Measurements from ENCODE around the gene IGFBP1.

IGFBP1 gene

DNA sequence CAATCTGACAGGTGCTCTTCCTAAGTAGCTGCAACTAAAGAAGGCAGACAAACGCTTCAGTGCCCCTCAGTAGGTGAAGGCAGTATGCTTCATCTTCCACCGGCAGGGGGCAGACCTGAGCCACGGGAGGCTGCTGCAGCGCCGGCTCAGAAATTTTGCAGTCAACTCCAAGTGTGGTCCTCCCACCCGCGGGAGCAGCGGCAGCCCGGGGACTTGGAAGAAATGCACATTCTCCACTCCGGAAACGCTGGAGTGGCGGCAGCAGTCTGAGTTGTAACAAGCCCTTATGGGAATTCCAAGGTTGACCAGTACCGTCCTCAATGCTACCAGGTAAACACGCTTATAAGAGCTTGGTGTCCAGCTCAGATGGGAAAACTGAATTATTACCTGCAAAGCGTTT, 29.4 kb downstream of the IGFBP1 start:
- H3K4me1 ChIP-seq (ENCODE audit: control insufficient read depth, insufficient read depth, low read length), result peaks cover 9% of the 10 kb centered on the region
- H3K4me3 ChIP-seq (ENCODE audit: low read length), result no peak overlapping the region
- H3K27me3 ChIP-seq (ENCODE audit: control insufficient read depth, insufficient read depth, low read length), result peaks cover 41% of the 10 kb centered on the region
- H3K9me3 ChIP-seq (ENCODE audit: control insufficient read depth, low read length), result no peaks in the 10 kb centered on the region
- H3K9ac ChIP-seq (ENCODE audit: low read length), result no peak overlapping the region
- no peaks in the 10 kb centered on the region for H3K36me3 ChIP-seq (ENCODE audit: control insufficient read depth, insufficient read depth, low read length)

DNA sequence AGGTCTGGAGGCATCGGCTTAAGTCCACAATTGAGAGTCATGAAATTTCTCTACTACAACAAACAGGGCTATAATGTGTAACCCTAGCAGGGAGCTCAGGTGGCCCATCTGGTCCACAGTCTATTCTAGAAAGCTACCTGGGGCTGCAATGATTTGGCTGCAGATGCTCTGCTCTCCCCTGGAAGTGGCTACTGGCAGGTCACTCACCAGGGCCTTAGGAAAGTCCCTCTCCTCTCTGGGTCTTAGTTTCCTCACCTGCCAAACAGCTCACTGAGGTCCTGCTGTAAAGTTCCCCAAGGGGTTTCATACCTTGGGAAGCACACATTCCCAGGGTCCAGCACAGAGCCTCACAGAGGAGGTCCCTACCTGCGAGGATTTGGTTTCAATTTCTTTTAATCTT, 30.3 kb downstream of the IGFBP1 start:
- Histone ChIP-seq H3K9me3 (ENCODE audit: control insufficient read depth, low read length) (no peaks in the 10 kb centered on the region), H3K4me1 (ENCODE audit: control insufficient read depth, insufficient read depth, low read length) (peaks cover 10% of the 10 kb centered on the region), H3K4me3 (ENCODE audit: low read length) (no peak overlapping the region), H3K36me3 (ENCODE audit: control insufficient read depth, insufficient read depth, low read length) (no peaks in the 10 kb centered on the region), H3K9ac (ENCODE audit: low read length) (no peak overlapping the region), H3K27me3 (ENCODE audit: control insufficient read depth, insufficient read depth, low read length) (peaks cover 47% of the 10 kb centered on the region)

DNA sequence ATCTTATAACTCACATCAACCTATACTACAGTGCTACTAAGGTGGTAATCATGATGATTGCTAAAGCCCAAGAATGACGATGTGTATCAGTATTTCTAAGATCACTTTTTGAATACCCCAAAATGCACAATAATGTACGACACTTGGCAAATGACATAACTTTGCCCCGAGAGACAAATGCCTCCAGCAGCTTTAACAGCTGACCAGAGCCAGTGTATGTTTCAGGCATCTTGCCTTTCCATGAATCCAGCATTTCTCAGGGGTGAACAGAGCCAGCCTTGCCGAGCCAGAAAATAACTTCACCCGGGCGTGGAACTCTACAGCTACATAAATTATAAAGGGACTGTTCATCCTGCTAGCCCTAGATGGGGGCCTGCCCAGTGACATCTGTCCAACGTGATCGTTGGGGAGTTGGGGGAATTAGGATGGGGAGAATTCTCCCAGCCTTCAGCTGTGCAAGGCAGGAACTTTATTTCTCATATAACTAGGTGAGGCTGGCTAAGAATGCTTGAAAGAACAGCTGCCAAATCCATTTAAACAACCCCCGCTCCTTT, 31.0 kb downstream of the IGFBP1 start:
- no peak overlapping the region for H3K9ac ChIP-seq (ENCODE audit: low read length)
- H3K9me3 ChIP-seq (ENCODE audit: control insufficient read depth, low read length), result no peaks in the 10 kb centered on the region
- H3K27me3 ChIP-seq (ENCODE audit: control insufficient read depth, insufficient read depth, low read length), result peaks cover 47% of the 10 kb centered on the region
- no peak overlapping the region for H3K4me3 ChIP-seq (ENCODE audit: low read length)
- H3K4me1 ChIP-seq (ENCODE audit: control insufficient read depth, insufficient read depth, low read length), result peaks cover 10% of the 10 kb centered on the region
- H3K36me3 ChIP-seq (ENCODE audit: control insufficient read depth, insufficient read depth, low read length), result no peaks in the 10 kb centered on the region

DNA sequence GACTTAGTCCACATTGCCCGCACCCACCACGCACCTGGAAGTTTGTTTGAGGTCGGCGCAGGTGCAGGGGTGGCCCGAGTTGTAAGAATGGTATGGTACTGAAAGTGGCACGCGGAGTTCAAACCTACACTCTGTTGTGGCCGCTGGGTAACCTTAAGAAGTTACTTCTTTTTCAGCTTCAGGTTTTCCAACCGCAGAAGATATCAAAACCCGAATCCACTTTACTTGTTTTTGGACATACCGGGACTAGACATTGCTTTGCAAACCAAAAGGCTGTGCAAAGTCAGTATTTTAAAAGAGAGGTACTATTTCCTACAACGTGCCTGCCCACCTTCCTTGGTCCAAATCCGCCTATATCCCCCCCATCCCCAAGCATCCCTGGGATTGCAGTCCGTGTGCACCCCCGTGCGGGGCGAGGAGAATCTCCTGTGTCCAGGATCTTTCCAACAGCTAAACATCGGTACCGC, 31.7 kb downstream of the IGFBP1 start:
- Histone ChIP-seq H3K36me3 (ENCODE audit: control insufficient read depth, insufficient read depth, low read length) (no peaks in the 10 kb centered on the region), H3K27me3 (ENCODE audit: control insufficient read depth, insufficient read depth, low read length) (peaks cover 47% of the 10 kb centered on the region), H3K9ac (ENCODE audit: low read length) (no peak overlapping the region), H3K4me3 (ENCODE audit: low read length) (no peak overlapping the region), H3K4me1 (ENCODE audit: control insufficient read depth, insufficient read depth, low read length) (peaks cover 10% of the 10 kb centered on the region), H3K9me3 (ENCODE audit: control insufficient read depth, low read length) (no peaks in the 10 kb centered on the region)

GRCh38 chr7:45920502-45921380, 32.5 kb downstream of the IGFBP1 start, which contains the start of gene IGFBP3:
IGFBP3 (minus strand) TSS chr7:45921272; CDS start chr7:45921140, 132 bp downstream.
- H3K9me3 ChIP-seq (ENCODE audit: control insufficient read depth, low read length), result no peaks in the 10 kb centered on the region
- peaks cover 10% of the 10 kb centered on the region for H3K4me1 ChIP-seq (ENCODE audit: control insufficient read depth, insufficient read depth, low read length)
- no peak within 1 kb of the TSS for H3K4me3 ChIP-seq (ENCODE audit: low read length)
- H3K9ac ChIP-seq (ENCODE audit: low read length), result no peak within 1 kb of the TSS
- H3K27me3 ChIP-seq (ENCODE audit: control insufficient read depth, insufficient read depth, low read length), result peaks cover 47% of the 10 kb centered on the region
- no peaks in the 10 kb centered on the region for H3K36me3 ChIP-seq (ENCODE audit: control insufficient read depth, insufficient read depth, low read length)

GRCh38 chr7:45921381-45921698, 33.1 kb downstream of the IGFBP1 start:
- H3K27me3 ChIP-seq (ENCODE audit: control insufficient read depth, insufficient read depth, low read length), result peaks cover 47% of the 10 kb centered on the region
- H3K9ac ChIP-seq (ENCODE audit: low read length), result no peak overlapping the region
- H3K36me3 ChIP-seq (ENCODE audit: control insufficient read depth, insufficient read depth, low read length), result no peaks in the 10 kb centered on the region
- H3K9me3 ChIP-seq (ENCODE audit: control insufficient read depth, low read length), result no peaks in the 10 kb centered on the region
- H3K4me1 ChIP-seq (ENCODE audit: control insufficient read depth, insufficient read depth, low read length), result peaks cover 10% of the 10 kb centered on the region
- H3K4me3 ChIP-seq (ENCODE audit: low read length), result no peak overlapping the region

DNA sequence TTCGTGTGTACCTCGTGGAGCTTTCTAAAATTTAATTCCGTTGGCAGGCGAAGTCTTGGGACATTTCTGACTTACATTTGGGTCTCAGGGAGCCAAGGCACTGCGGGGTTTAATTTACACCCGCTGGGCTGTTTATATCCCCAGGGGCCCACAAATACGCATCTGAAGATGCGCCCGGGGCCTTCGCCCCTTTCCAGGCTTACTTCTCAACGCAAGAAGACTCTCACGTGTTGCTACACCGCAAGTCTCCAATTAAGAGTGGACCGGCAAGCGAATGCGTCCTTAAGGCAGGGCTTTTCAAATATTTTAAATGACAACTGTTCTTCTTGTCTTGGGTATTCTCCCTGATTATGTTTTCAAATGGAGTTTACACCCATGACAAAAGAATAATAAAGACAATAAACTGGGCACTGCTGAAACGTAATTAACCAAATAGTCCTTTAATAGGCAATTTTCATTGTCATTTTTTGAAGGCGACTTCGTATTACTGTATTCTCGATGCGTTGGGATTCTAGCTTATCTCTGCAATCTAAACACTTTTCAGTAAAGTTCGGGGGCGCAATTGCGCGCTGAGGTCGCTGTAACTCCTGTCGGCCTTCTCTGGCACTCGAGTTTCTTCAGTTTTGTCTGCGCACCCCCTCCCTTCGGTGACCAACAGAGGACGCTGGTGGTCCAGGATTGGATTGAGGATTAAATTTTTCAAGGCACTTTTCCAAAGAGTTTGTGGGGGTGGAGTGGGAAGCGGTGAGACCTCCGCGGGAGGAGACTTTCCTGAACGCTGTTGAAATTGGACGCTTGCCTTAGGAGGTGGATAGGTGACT, 33.6 kb downstream of the IGFBP1 start:
- Histone ChIP-seq H3K4me1 (ENCODE audit: control insufficient read depth, insufficient read depth, low read length) (peaks cover 10% of the 10 kb centered on the region), H3K4me3 (ENCODE audit: low read length) (no peak overlapping the region), H3K36me3 (ENCODE audit: control insufficient read depth, insufficient read depth, low read length) (no peaks in the 10 kb centered on the region), H3K27me3 (ENCODE audit: control insufficient read depth, insufficient read depth, low read length) (peaks cover 47% of the 10 kb centered on the region), H3K9ac (ENCODE audit: low read length) (no peak overlapping the region), H3K9me3 (ENCODE audit: control insufficient read depth, low read length) (no peaks in the 10 kb centered on the region)

GRCh38 chr7:45922810-45923209, 34.5 kb downstream of the IGFBP1 start:
- Histone ChIP-seq H3K9ac (ENCODE audit: low read length) (no peak overlapping the region), H3K4me3 (ENCODE audit: low read length) (no peak overlapping the region), H3K4me1 (ENCODE audit: control insufficient read depth, insufficient read depth, low read length) (peaks cover 10% of the 10 kb centered on the region)

GRCh38 chr7:45923290-45923689, 35.0 kb downstream of the IGFBP1 start:
- H3K9ac ChIP-seq (ENCODE audit: low read length), result no peak overlapping the region
- peaks cover 10% of the 10 kb centered on the region for H3K4me1 ChIP-seq (ENCODE audit: control insufficient read depth, insufficient read depth, low read length)
- H3K4me3 ChIP-seq (ENCODE audit: low read length), result no peak overlapping the region
- no peaks in the 10 kb centered on the region for H3K36me3 ChIP-seq (ENCODE audit: control insufficient read depth, insufficient read depth, low read length)
- no peaks in the 10 kb centered on the region for H3K9me3 ChIP-seq (ENCODE audit: control insufficient read depth, low read length)
- peaks cover 40% of the 10 kb centered on the region for H3K27me3 ChIP-seq (ENCODE audit: control insufficient read depth, insufficient read depth, low read length)

More at GRCh38 chr7:45922810-45923209, 34.5 kb downstream of the IGFBP1 start:
- H3K9me3 ChIP-seq (ENCODE audit: control insufficient read depth, low read length), result no peaks in the 10 kb centered on the region
- peaks cover 45% of the 10 kb centered on the region for H3K27me3 ChIP-seq (ENCODE audit: control insufficient read depth, insufficient read depth, low read length)
- no peaks in the 10 kb centered on the region for H3K36me3 ChIP-seq (ENCODE audit: control insufficient read depth, insufficient read depth, low read length)

DNA sequence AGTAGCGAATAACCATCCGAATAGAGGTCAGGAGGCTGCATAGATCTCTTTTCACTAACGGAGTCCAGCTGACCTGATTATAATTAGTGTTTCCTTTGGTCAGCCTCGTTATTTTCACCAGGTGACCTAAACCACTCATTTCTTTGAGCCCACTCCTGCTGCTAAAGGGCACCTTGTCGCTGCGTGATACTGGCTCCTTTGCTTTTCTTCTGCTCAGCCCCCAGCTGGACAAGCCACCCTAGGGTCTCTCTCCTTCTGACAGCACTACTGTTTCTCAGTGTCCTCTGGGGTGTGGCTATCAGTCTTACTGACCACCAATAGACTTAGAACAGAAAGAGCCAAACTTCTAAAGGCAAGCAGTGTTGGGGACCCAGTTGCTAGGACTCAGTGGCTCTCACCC, 35.5 kb downstream of the IGFBP1 start:
- H3K4me3 ChIP-seq (ENCODE audit: low read length), result no peak overlapping the region
- peaks cover 10% of the 10 kb centered on the region for H3K4me1 ChIP-seq (ENCODE audit: control insufficient read depth, insufficient read depth, low read length)
- no peak overlapping the region for H3K9ac ChIP-seq (ENCODE audit: low read length)
- H3K36me3 ChIP-seq (ENCODE audit: control insufficient read depth, insufficient read depth, low read length), result no peaks in the 10 kb centered on the region
- H3K9me3 ChIP-seq (ENCODE audit: control insufficient read depth, low read length), result no peaks in the 10 kb centered on the region
- peaks cover 36% of the 10 kb centered on the region for H3K27me3 ChIP-seq (ENCODE audit: control insufficient read depth, insufficient read depth, low read length)

DNA sequence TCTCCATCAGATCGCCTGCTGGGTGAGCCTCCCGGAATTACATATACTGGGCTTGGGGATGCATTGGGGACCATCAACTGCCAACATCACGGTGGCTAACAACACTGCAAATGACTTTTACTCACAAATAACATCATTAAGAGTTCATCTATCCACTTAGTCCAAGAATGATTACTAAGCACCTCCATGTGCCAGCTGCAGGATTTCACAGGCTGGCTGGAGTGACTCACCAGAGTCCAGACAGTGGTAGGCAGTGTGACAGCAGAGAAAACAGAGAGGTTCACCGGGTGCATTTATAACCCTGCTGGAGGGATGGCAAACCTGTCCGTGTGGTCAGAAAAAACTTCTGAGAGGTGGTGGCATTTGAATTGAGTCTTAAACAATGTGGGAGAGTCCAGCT, 36.0 kb downstream of the IGFBP1 start:
- H3K9ac ChIP-seq (ENCODE audit: low read length), result no peak overlapping the region
- H3K27me3 ChIP-seq (ENCODE audit: control insufficient read depth, insufficient read depth, low read length), result peaks cover 32% of the 10 kb centered on the region
- no peak overlapping the region for H3K4me3 ChIP-seq (ENCODE audit: low read length)
- H3K36me3 ChIP-seq (ENCODE audit: control insufficient read depth, insufficient read depth, low read length), result no peaks in the 10 kb centered on the region
- H3K9me3 ChIP-seq (ENCODE audit: control insufficient read depth, low read length), result no peaks in the 10 kb centered on the region
- peaks cover 10% of the 10 kb centered on the region for H3K4me1 ChIP-seq (ENCODE audit: control insufficient read depth, insufficient read depth, low read length)

GRCh38 chr7:45927721-45928120, 39.4 kb downstream of the IGFBP1 start:
- no peaks in the 10 kb centered on the region for H3K4me1 ChIP-seq (ENCODE audit: control insufficient read depth, insufficient read depth, low read length)
- peaks cover 5% of the 10 kb centered on the region for H3K27me3 ChIP-seq (ENCODE audit: control insufficient read depth, insufficient read depth, low read length)
- H3K9ac ChIP-seq (ENCODE audit: low read length), result no peak overlapping the region
- no peaks in the 10 kb centered on the region for H3K9me3 ChIP-seq (ENCODE audit: control insufficient read depth, low read length)
- no peaks in the 10 kb centered on the region for H3K36me3 ChIP-seq (ENCODE audit: control insufficient read depth, insufficient read depth, low read length)
- no peak overlapping the region for H3K4me3 ChIP-seq (ENCODE audit: low read length)

Measured in mucosa of stomach (tissue), 1 donor.